ENCODE results near the gene NLRC5. TPM values are rescaled to one million over a fixed set of nuclear protein-coding genes. Genes with fewer than 3 reads are reported as not detected.

Gene NLRC5
- total RNA-seq, 4 donors from 2014 or later = 47.6 to 314 (median 80.8) TPM

DNA sequence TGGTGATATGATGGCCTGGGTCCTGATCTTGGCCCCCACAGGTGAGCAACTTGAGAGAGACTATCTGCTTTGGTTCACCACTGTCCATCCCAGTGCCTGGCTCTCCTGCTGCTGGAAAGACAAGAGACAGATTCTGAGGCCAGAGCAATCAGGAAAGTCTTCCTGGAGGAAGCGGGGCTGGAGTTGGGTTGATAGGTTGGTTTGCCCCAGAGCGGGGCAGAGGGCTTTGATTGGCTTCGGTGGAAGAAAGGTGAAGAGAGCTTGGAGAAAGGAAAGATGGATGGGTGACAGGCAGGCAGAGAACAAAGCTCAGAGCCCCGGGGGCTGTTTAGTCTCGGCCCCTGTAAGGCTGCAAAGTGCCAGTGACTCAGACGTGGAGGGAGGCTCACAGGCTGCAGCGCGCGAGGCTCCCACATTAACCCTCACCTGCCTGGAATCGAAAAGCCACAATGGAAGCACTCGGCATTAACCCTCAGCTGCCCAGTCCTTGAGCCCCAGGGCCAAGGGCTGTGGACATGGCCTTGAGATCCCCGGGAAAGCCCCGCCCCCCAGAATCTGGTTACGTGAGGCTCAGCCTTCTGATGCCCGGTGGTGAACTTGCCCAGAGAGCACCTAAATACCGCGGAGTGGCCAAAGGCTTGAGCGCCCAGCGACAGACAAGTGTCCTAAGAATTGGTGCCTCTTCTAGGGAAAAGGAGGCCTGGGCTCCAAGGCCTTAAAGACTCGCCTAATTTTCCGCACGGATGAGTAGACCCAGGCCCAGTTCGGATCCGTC lies 102.0 kb downstream of the NLRC5 start:
- H3K27me3 ChIP-seq = no peaks in the 10 kb centered on the region
- no peaks in the 10 kb centered on the region for H3K9me3 ChIP-seq
- TF ChIP-seq POLR2A (IDR thresholded peaks at IDR 0.05) = no peak
- TF ChIP-seq, protein P1, sequence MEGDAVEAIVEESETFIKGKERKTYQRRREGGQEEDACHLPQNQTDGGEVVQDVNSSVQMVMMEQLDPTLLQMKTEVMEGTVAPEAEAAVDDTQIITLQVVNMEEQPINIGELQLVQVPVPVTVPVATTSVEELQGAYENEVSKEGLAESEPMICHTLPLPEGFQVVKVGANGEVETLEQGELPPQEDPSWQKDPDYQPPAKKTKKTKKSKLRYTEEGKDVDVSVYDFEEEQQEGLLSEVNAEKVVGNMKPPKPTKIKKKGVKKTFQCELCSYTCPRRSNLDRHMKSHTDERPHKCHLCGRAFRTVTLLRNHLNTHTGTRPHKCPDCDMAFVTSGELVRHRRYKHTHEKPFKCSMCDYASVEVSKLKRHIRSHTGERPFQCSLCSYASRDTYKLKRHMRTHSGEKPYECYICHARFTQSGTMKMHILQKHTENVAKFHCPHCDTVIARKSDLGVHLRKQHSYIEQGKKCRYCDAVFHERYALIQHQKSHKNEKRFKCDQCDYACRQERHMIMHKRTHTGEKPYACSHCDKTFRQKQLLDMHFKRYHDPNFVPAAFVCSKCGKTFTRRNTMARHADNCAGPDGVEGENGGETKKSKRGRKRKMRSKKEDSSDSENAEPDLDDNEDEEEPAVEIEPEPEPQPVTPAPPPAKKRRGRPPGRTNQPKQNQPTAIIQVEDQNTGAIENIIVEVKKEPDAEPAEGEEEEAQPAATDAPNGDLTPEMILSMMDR (IDR thresholded peaks at IDR 0.05) = no peak
- H3K27ac ChIP-seq = peak overlapping the region; percentile 54 to 92 (median 78)
- H3K4me1 ChIP-seq = peaks cover 0 to 25% (median 12%) of the 10 kb centered on the region in 4 donors
- peak in 2 of 3 donors; percentile 62 for DNase-seq
- H3K36me3 ChIP-seq = no peaks in the 10 kb centered on the region
- H3K4me3 ChIP-seq = peak overlapping the region; percentile 68 to 94 (median 79)

GRCh38 chr16:57091975-57092785 lies 102.8 kb downstream of the NLRC5 start, which contains the start of gene CPNE2:
CPNE2 (plus strand) TSS chr16:57092583; CDS start chr16:57110743, 18,160 bp downstream.
- TF ChIP-seq POLR2A (IDR thresholded peaks at IDR 0.05) = peak in 1 of 2 donors; percentile 66
- TF ChIP-seq, protein P1 (IDR thresholded peaks at IDR 0.05) = peak in 1 of 6 experiments; percentile 6

DNA sequence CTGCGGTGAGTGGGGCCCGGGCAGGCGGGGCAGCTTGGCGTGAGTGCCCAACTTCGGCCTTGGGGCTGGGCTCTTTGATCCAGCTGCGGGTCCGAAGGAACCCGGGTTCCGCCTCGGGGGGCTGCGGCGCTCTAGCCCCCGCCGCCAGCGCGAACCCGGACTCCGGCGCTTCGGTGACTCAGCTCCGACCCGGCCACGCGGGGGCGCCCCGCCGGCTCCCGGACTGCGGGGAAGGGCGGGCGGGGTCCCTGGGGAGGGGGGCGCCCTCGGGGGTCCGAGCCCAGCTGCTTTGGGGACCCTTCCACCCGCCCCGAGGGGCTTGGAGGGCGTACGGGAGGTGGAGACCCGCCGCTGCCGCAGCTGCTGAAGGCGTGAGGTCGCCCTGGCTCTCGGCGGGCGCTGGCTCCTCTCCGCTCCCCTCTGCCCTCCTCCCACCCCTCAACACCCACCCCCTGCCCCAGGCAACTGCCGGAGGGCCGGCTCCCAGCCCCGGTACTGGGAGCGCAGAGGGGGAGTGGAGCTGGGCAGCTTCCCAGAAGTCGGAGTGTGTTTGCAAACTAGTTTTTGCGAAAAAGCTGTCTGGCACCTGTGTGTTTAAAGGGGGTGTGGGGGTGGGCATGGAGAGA lies 103.5 kb downstream of the NLRC5 start:
- TF ChIP-seq, protein P1 (IDR thresholded peaks at IDR 0.05) = peak in 5 of 6 experiments; percentile 47 to 76 (median 59)
- peak in 1 of 2 donors; percentile 8 for TF ChIP-seq POLR2A (IDR thresholded peaks at IDR 0.05)
- DNase-seq = peak in 2 of 3 donors; percentile 65 to 78
- Histone ChIP-seq H3K4me3 (peak overlapping the region; percentile 68 to 94 (median 79)), H3K27ac (peak overlapping the region; percentile 54 to 92 (median 78)), H3K9me3 (no peaks in the 10 kb centered on the region), H3K27me3 (no peaks in the 10 kb centered on the region), H3K4me1 (peaks cover 0 to 25% (median 12%) of the 10 kb centered on the region in 4 donors), H3K36me3 (no peaks in the 10 kb centered on the region)

More at GRCh38 chr16:57091975-57092785, 102.8 kb downstream of the NLRC5 start, which contains the start of gene CPNE2:
- H3K27me3 ChIP-seq = no peaks in the 10 kb centered on the region
- peaks cover 0 to 25% (median 12%) of the 10 kb centered on the region in 4 donors for H3K4me1 ChIP-seq
- no peaks in the 10 kb centered on the region for H3K36me3 ChIP-seq
- no peaks in the 10 kb centered on the region for H3K9me3 ChIP-seq
- H3K4me3 ChIP-seq = peak within 1 kb of the TSS; percentile 68 to 94 (median 79)
- peak; percentile 25 to 82 (median 75) for DNase-seq
- H3K27ac ChIP-seq = peak within 1 kb of the TSS; percentile 54 to 92 (median 78)

- H3K27ac ChIP-seq = no peak overlapping the region
- no peak for TF ChIP-seq POLR2A (IDR thresholded peaks at IDR 0.05)
- peaks cover 0 to 25% (median 12%) of the 10 kb centered on the region in 4 donors for H3K4me1 ChIP-seq
- no peaks in the 10 kb centered on the region for H3K36me3 ChIP-seq
- DNase-seq = peak in 2 of 3 donors; percentile 65 to 72
- peak overlapping the region in 3 of 4 donors; percentile 68 to 94 (median 71) for H3K4me3 ChIP-seq
- H3K27me3 ChIP-seq = no peaks in the 10 kb centered on the region
- H3K9me3 ChIP-seq = no peaks in the 10 kb centered on the region
These were observed 104.6 kb downstream of the NLRC5 start for GRCh38 chr16:57093666-57094564.

DNA sequence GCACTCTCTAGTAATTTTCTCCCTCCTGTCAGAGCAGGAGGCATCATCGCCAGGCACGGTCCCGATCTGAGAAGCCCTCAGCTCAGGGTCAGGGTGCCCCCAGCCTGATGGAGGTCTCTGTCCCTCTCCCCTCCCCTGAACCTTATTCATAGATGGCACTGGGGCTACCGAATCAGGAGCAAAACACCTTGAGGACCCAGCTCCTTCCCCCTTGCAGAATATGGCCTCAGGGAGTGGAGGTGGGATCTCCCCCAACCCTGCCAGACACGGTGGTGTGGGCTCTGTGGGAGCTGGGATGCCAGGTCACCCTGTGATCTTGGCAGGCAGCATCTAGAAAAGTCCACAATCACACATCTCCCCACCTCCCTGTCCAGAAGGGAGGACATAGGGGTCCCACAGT lies 105.6 kb downstream of the NLRC5 start:
- H3K36me3 ChIP-seq = no peaks in the 10 kb centered on the region
- peaks cover 0 to 25% (median 12%) of the 10 kb centered on the region in 4 donors for H3K4me1 ChIP-seq
- H3K4me3 ChIP-seq = no peak overlapping the region
- H3K9me3 ChIP-seq = no peaks in the 10 kb centered on the region
- no peaks in the 10 kb centered on the region for H3K27me3 ChIP-seq
- H3K27ac ChIP-seq = no peak overlapping the region
- TF ChIP-seq, protein P1 (IDR thresholded peaks at IDR 0.05) = no peak
- no peak for TF ChIP-seq POLR2A (IDR thresholded peaks at IDR 0.05)
- no peak for DNase-seq

All from Peyer's patch (tissue), 4 donors.